SK-N-SH treated with all-trans-retinoic acid at 6 μM for 48 hours (cell line): ENCODE results near the gene IL12RB1.

Experiments
- ARNTL ChIP-seq: fragments of 450-650 bp; formaldehyde crosslinking; IDR thresholded peaks from 2 replicates; pipeline ENCODE4 v1.5.0; 2020; ENCODE audit warnings: low read depth, mild to moderate bottlenecking, moderate library complexity, borderline replicate concordance
- BACH2 ChIP-seq: fragments of 250-450 bp; sonication (Bioruptor Pico); IDR thresholded peaks from 2 replicates; pipeline ENCODE4 v1.9.0; 2021; ENCODE audit warnings: mild to moderate bottlenecking, borderline replicate concordance
- PPARA ChIP-seq: fragments of 250-450 bp; sonication (Bioruptor Pico); IDR thresholded peaks from 2 replicates; pipeline ENCODE4 v1.5.0; 2020; ENCODE audit warnings: mild to moderate bottlenecking, borderline replicate concordance
- ZNF565 ChIP-seq: fragments of 450-650 bp; formaldehyde crosslinking; conservative IDR thresholded peaks from 2 replicates; pipeline ENCODE4 v1.5.0; 2020; ENCODE audit warnings: low read depth, mild to moderate bottlenecking, moderate library complexity

DNA sequence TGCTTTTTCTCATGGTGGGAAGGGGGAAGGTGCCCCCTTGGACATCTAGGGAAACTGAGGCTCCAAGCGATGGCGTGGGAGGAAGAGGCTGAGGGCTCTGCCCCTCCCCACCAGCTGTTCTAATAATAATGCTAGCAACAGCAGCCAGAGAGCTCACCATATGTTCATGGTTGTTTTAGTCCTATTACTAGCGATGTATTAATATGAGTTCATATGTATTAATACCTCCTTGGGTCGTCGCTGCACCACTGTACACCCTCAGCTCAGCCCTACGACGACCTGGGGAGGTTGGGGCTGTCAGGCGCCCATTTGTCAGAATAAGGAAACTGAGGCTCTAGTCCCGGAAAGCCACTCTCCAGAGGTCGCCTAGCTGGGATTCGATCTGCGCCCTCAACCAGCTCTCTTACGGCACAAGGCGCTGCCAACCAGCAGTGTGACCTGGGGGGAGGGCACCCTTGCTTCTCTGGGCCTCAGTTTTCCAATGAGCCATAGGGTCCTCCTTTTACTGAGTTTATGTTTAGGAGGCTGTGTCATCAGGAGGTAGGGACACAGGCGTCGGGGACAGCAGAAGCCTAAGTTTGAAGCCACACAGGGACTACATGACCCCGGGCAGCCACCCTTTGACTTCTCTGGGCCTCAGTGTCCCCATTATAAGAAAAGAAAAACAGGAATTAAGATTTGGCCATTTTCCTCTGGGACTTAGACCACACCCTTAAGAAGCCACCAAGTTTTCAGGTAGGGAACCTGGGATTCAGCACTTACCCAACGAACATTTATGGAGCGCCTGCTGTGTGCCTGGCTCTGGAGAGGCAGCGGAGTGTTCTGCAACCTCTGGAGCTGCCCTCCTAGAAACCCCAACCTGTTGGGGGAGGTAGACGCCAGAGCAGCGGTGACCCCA is 11.5 kb upstream of the IL12RB1 start:
- TF ChIP-seq ZNF565: no peak
- no peak for TF ChIP-seq ARNTL (CRISPR knock-in tag)
- no peak for TF ChIP-seq BACH2 (CRISPR knock-in tag)
- TF ChIP-seq PPARA (CRISPR knock-in tag): no peak
